Astrocyte of the cerebellum (primary cell): ENCODE measurements around the gene OTULIN.

Experiments
- DNase-seq: peaks from one replicate; pipeline ENCODE4 v3.0.0-alpha.2; 2011; ENCODE audit warnings: low read depth
- H3K4me3 ChIP-seq: 2 replicates; pipeline ENCODE4 v1.5.1; 2011; ENCODE audit warnings: mild to moderate bottlenecking, low read depth, low read length, moderate library complexity
- in situ Hi-C: cut with HindIII; loops from 2 replicates; pipeline ENCODE4 v1.10.0; 2017; ENCODE audit warnings: low sequenced_read_pairs
- TF ChIP-seq, protein P1 (sequence below): IDR thresholded peaks from 2 replicates; pipeline ENCODE4 v1.5.1; 2012; ENCODE audit warnings: low read length, low read depth, moderate library complexity, mild to moderate bottlenecking; ENCODE audit errors: missing control alignments

OTULIN gene

DNA sequence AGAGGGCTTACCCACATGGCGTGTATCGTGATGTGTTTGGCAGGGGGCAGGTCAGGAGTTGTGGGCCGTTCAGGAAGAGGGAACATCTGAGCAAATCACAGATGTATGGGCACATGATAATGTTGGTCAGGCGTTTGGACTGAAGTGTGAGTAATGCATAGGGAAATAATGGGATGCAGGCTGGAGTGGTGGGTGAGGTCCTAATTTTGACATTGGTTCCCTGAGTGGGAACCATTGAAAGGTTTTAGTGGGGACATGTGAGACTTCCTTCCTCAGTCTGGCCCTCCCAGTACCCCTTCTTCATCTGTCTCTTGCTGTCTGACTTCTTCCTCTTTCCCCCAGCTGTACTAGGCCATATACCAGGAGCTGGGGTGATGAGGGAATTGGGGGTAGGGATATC, 7.6 kb downstream of the OTULIN start:
- DNase-seq = no peak
- in situ Hi-C loops = no loop called here
- no peak overlapping the region for H3K4me3 ChIP-seq
- TF ChIP-seq, protein P1, sequence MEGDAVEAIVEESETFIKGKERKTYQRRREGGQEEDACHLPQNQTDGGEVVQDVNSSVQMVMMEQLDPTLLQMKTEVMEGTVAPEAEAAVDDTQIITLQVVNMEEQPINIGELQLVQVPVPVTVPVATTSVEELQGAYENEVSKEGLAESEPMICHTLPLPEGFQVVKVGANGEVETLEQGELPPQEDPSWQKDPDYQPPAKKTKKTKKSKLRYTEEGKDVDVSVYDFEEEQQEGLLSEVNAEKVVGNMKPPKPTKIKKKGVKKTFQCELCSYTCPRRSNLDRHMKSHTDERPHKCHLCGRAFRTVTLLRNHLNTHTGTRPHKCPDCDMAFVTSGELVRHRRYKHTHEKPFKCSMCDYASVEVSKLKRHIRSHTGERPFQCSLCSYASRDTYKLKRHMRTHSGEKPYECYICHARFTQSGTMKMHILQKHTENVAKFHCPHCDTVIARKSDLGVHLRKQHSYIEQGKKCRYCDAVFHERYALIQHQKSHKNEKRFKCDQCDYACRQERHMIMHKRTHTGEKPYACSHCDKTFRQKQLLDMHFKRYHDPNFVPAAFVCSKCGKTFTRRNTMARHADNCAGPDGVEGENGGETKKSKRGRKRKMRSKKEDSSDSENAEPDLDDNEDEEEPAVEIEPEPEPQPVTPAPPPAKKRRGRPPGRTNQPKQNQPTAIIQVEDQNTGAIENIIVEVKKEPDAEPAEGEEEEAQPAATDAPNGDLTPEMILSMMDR = no peak

DNA sequence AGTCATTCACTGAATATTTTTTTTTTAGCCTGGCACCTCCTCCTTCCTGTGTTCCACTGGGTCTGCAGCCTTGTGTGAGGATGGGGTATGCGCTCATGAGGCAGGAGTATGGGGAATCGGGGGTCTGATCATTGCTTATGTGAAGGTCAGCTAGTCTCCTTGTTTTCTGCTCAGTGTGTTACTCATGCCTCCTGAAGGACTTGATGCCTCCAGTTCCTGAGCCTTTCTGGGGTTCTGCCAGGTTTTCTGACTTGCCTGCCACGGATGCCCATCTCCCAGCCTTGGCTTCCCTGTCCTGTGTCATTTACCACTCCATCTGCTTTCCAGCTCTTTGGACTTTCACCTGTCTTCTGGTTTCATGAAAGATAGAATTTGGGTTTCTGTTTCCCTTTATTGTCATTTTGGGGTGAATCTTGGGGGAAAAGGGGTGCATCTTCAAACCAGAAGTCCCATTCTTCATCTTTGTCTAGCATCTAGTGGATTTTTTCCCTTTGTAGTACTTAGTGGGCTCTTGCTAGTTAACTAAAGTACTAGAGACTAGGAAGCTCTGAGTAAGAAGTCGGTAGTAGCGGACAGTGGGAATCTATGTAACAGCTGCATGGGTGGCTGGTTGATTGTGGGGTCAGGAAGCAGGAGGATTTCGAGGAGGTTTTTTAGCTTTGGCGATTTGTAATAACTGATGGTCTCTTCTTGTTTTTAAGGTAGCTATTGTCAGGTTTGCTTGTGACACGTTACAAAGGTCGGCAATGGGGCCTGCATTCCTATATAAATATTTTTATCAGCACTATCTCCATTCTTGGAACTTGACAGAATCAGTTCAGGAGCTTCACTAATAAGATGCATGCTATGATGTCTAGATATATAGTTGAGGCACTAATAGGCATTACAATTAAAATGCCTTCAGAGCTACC, 8.2 kb downstream of the OTULIN start:
- no peak for DNase-seq
- TF ChIP-seq, protein P1 = no peak
- in situ Hi-C loops = no loop called here
- H3K4me3 ChIP-seq = no peak overlapping the region

DNA sequence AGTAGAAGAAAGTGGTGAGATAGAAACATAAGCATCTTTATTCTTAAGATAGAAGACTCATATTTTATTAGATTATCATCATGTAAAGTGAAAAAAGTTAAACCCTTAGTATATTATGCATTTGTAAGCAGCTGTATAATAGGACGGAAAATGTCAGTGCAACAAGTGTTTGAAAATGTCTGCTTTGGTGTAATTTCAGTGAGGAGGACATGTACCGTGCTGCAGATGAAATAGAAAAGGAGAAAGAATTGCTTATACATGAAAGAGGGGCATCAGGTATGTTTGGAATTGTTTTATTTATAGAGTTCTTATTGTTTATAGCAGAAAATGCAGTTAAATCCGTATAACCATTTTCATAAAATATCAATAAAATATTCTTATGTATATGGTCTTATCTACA, 8.9 kb downstream of the OTULIN start:
- in situ Hi-C loops = no loop called here
- DNase-seq = no peak
- no peak overlapping the region for H3K4me3 ChIP-seq
- TF ChIP-seq, protein P1 = no peak

DNA sequence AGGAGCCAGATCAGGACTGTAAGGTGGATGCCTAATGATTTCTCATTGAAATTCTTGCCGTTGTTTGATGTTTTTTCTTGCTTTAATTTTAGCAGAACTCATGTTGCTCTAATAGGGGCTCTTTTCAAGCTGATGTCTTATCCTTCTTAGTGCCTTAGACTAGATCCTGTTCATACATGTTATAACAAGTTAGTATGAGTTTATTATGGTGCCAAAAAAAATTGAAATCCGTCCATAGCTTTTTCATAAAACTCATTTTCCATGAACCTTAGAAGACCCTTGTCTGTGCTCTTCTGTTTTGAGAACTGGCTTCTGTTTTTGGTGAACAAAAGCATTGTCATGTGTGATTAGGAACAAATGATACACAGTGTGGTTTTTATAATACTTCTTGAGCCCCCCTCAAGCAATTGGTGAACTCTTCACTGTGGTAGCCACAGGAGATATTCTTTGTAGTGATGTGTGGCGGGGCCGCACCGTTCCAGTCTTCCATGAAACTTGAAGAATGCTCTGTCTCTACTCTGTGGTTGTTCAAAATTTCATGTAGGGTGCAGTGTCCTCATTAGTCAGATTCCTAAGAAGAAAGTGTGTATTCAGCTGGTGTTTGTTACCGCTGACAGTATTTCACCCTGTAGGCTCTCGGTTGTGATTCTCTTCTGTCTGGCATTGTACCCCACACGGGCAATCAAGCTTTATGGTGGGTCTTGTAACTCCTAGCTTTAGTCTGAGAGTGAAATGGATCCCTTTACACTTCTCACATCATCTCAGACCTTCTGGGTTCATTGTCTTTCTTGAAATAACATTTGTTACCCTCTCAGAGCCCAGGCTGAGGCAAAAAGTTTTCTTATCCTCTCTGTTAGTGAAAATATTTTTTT, 10.7 kb downstream of the OTULIN start:
- TF ChIP-seq, protein P1 = no peak
- in situ Hi-C loops = no loop called here
- no peak overlapping the region for H3K4me3 ChIP-seq
- no peak for DNase-seq

DNA sequence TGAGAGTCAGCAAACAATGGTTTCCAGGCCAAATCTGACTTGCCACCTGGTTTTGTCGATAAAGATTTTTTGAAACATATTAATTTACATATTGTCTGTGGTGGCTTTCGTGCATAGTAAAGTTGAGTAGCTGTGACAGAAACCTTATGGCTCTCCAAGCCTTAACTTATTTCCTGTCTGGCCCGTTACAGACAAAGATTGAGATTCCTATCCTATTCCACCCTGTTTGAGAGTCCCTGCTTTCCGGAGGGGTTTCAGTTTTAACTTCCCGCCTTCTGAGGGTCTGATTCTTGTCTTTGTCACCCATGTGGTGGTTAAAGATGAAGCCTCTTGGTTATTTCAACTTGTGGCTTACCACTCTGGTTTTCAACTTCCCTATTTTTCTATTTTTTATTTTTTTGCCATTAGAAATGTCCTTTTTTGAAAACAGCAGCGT, 11.4 kb downstream of the OTULIN start:
- TF ChIP-seq, protein P1 = no peak
- H3K4me3 ChIP-seq = no peak overlapping the region
- in situ Hi-C loops = no loop called here
- no peak for DNase-seq

DNA sequence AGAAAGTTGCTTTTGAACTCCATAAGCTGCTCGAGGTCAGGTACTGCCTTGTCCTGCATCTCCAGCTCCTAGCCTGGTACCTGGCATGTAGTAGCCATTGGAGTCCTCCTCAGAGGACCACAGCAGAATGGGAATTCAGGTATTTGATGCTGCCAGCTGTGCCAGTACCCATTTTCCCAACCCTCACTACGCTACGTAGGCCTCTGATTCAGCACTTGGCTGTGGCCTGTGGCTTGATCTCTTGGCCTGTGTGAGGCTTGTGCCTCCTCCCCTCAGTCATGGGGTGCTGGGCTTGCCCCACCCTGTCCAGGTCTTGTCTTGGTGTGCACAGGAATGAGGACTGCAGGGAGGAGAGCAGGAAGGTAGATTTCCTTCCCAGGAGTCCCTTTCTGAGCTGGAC, 11.8 kb downstream of the OTULIN start:
- H3K4me3 ChIP-seq = no peak overlapping the region
- TF ChIP-seq, protein P1 = no peak
- in situ Hi-C loops = no loop called here
- no peak for DNase-seq
